ENCODE data around the gene ADAM11. TPM values are rescaled to one million over a fixed set of nuclear protein-coding genes. Genes with fewer than 3 reads are reported as not detected.

Gene ADAM11
- total and polyA plus RNA-seq, 9 of the 15 experiments (the other 6 are each of a cell fraction or from before 2014, with no cell fraction given) = 0.01 to 0.31 (median 0.14) TPM; not detected in 2

DNA sequence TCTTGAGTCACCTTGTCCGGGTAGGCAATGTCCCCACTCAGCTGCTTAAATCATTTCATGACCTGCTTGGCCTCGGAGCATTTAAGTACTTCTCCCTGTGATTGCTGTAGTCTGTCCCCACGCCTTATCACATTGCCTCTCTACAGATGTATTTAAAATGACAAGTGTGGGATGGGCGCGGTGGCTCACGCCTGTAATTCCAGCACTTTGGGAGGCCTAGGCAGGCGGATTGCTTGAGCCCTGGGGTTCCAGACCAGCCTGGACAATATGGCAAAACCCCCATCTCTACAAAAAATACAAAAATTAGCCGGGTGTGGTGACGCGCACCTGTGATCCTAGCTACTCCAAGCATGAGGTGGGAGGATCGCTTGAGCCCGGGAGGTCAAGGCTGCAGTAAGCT is 72.6 kb downstream of the ADAM11 start:
- FAIRE-seq (no peak), DNase-seq (ENCODE audit: extremely low read depth in 1 of 4, low spot score in 3 of 4) (peak in 1 of 4 experiments; percentile 12), ATAC-seq (no peak; the same call in 2 of the 3 replicates)
- H3K9ac ChIP-seq (ENCODE audit: insufficient read depth in 1 of 2, low read depth in 2 of 2, low read length in 2 of 2) = no peak overlapping the region
- H2AFZ ChIP-seq (ENCODE audit: low read depth, low read length) = no peak overlapping the region
- TF ChIP-seq KDM1A (IDR thresholded peaks at IDR 0.05) (peak; percentile 49; a peak in 3 of 4 replicates), KHSRP (IDR thresholded peaks at IDR 0.05) (no peak)
- H3K79me2 ChIP-seq (ENCODE audit: control insufficient read depth, insufficient read depth, low read length) = no peaks in the 10 kb centered on the region
- H3K27ac ChIP-seq (ENCODE audit: extremely low read depth, low read depth, low read length) = no peak overlapping the region
- CTCF ChIA-PET (ENCODE audit: low intra/inter-chr PET ratio) = interaction anchor here (0.9 kb wide), 1 partner anchor 53 kb away, joined by 4 read pairs; no protein-coding TSS in a partner anchor
- H3K4me3 ChIP-seq = no peak overlapping the region
- intact Hi-C loops (cut with micrococcal nuclease) (no loop called here), in situ Hi-C loops (cut with MboI) (no loop called here)
- peaks cover 23 to 55% of the 10 kb centered on the region in 2 experiments for H3K27me3 ChIP-seq (ENCODE audit: control insufficient read depth in 2 of 2, insufficient read depth in 2 of 2, low read length in 2 of 2)
- no peaks in the 10 kb centered on the region for H3K36me3 ChIP-seq (ENCODE audit: control insufficient read depth, insufficient read depth, low read length)
- POLR2A ChIA-PET = interaction anchor here (1.2 kb wide), 1 partner anchor 52 kb away, joined by 3 read pairs; no protein-coding TSS in a partner anchor
- H3K4me2 ChIP-seq (ENCODE audit: insufficient read depth, low read length) = no peak overlapping the region
- BruUV-seq (replicated peaks) = no TSS peak
- 11% methylated on average over 12 of the region's 12 CpGs for WGBS (ENCODE audit: insufficient coverage, low coverage, missing lambda C conversion rate)
- no peaks in the 10 kb centered on the region for H3K9me3 ChIP-seq (replicated peaks; ENCODE audit: control insufficient read depth, insufficient read depth, low read depth, low read length)
- 0 out of 2 replicates have a peak, but pooled peaks cover 4% of the 10 kb centered on the region for H4K20me1 ChIP-seq (replicated peaks; ENCODE audit: control insufficient read depth, insufficient read depth, low read length)
- H3K9me1 ChIP-seq (ENCODE audit: control insufficient read depth, insufficient read depth, low read length) = no peaks in the 10 kb centered on the region
- peaks cover 0 to 15% of the 10 kb centered on the region in 2 experiments; a peak in 4 of 5 replicates for H3K4me1 ChIP-seq (replicated peaks in 1 of 2; ENCODE audit: control insufficient read depth in 2 of 2, insufficient read depth in 2 of 2, low read length in 2 of 2)

Small RNA genes within 50 kb of the gene (small RNA-seq; reads per million reads assigned to genes)
- gene RN7SL819P = not detected

Other genes with a start within 250 kb of the ADAM11 start
Only the 7 nearest of the 10 such genes appear.
- 0.05 TPM in 1 of 2 replicates, not detected in the other for gene MEIOC, start 102.5 kb upstream of the ADAM11 start, total RNA-seq (2014; rRNA removed)
- not detected in 2 replicates for gene MEIOC, start 102.5 kb upstream of the ADAM11 start, total RNA-seq (2014; rRNA removed; fragmentation: Illumina TruSeq; extraction: Trizol)
- gene MEIOC, start 102.5 kb upstream of the ADAM11 start, total RNA-seq (2015; rRNA removed; fragmentation: Illumina TruSeq; extraction: Trizol) = not detected in 2 replicates
- not detected in 2 replicates for gene MEIOC, start 102.5 kb upstream of the ADAM11 start, total RNA-seq (2021)
- gene MEIOC, start 102.5 kb upstream of the ADAM11 start, polyA plus RNA-seq (2011; rRNA removed) = not detected in 2 replicates
- 0.04 TPM in 1 of 2 replicates, not detected in the other for gene MEIOC, start 102.5 kb upstream of the ADAM11 start, polyA plus RNA-seq (2014; fragmentation: Illumina TruSeq; extraction: Trizol)
- under 1 TPM; 0.07 to 0.23 TPM for gene MEIOC, start 102.5 kb upstream of the ADAM11 start, polyA plus RNA-seq (2014; fragmentation: Nextera tagmentation; extraction: Ambion mirVana)
- not detected in 2 replicates for gene MEIOC, start 102.5 kb upstream of the ADAM11 start, polyA plus RNA-seq (2014; rRNA removed)
- gene CCDC43, start 69.2 kb upstream of the ADAM11 start, total RNA-seq (2014; rRNA removed) = 25.0 and 29.2 TPM in 2 replicates
- gene CCDC43, start 69.2 kb upstream of the ADAM11 start, total RNA-seq (2014; rRNA removed; fragmentation: Illumina TruSeq; extraction: Trizol) = 40.7 and 46.9 TPM in 2 replicates
- gene CCDC43, start 69.2 kb upstream of the ADAM11 start, total RNA-seq (2015; rRNA removed; fragmentation: Illumina TruSeq; extraction: Trizol) = 39.2 and 42.3 TPM in 2 replicates
- 22.9 and 23.6 TPM in 2 replicates for gene CCDC43, start 69.2 kb upstream of the ADAM11 start, total RNA-seq (2021)
- gene CCDC43, start 69.2 kb upstream of the ADAM11 start, polyA plus RNA-seq (2011; rRNA removed) = 11.8 and 16.8 TPM in 2 replicates
- gene CCDC43, start 69.2 kb upstream of the ADAM11 start, polyA plus RNA-seq (2014; fragmentation: Illumina TruSeq; extraction: Trizol) = 29.1 and 35.1 TPM in 2 replicates
- 10 to 100 TPM; 11.7 to 13.7 TPM for gene CCDC43, start 69.2 kb upstream of the ADAM11 start, polyA plus RNA-seq (2014; fragmentation: Nextera tagmentation; extraction: Ambion mirVana)
- gene CCDC43, start 69.2 kb upstream of the ADAM11 start, polyA plus RNA-seq (2014; rRNA removed) = 21.8 and 25.9 TPM in 2 replicates
- 13.0 and 13.7 TPM in 2 replicates for gene DBF4B, start 50.3 kb upstream of the ADAM11 start, total RNA-seq (2014; rRNA removed)
- gene DBF4B, start 50.3 kb upstream of the ADAM11 start, total RNA-seq (2014; rRNA removed; fragmentation: Illumina TruSeq; extraction: Trizol) = 12.3 and 12.5 TPM in 2 replicates
- gene DBF4B, start 50.3 kb upstream of the ADAM11 start, total RNA-seq (2015; rRNA removed; fragmentation: Illumina TruSeq; extraction: Trizol) = 11.8 and 14.6 TPM in 2 replicates
- gene DBF4B, start 50.3 kb upstream of the ADAM11 start, total RNA-seq (2021) = 24.0 and 26.9 TPM in 2 replicates
- gene DBF4B, start 50.3 kb upstream of the ADAM11 start, polyA plus RNA-seq (2011; rRNA removed) = 21.8 and 26.8 TPM in 2 replicates
- gene DBF4B, start 50.3 kb upstream of the ADAM11 start, polyA plus RNA-seq (2014; fragmentation: Illumina TruSeq; extraction: Trizol) = 26.6 and 27.4 TPM in 2 replicates
- gene DBF4B, start 50.3 kb upstream of the ADAM11 start, polyA plus RNA-seq (2014; fragmentation: Nextera tagmentation; extraction: Ambion mirVana) = 1 to 10 TPM; 2.5 to 2.9 TPM
- 20.4 and 21.7 TPM in 2 replicates for gene DBF4B, start 50.3 kb upstream of the ADAM11 start, polyA plus RNA-seq (2014; rRNA removed)
- gene GJC1, start 71.3 kb downstream of the ADAM11 start, total RNA-seq (2014; rRNA removed) = 0.05 and 0.61 TPM in 2 replicates
- 0.15 and 0.19 TPM in 2 replicates for gene GJC1, start 71.3 kb downstream of the ADAM11 start, total RNA-seq (2014; rRNA removed; fragmentation: Illumina TruSeq; extraction: Trizol)
- 0.04 TPM in 2 replicates for gene GJC1, start 71.3 kb downstream of the ADAM11 start, total RNA-seq (2015; rRNA removed; fragmentation: Illumina TruSeq; extraction: Trizol)
- gene GJC1, start 71.3 kb downstream of the ADAM11 start, total RNA-seq (2021) = 0.33 and 0.58 TPM in 2 replicates
- gene GJC1, start 71.3 kb downstream of the ADAM11 start, polyA plus RNA-seq (2011; rRNA removed) = 0.66 and 1.4 TPM in 2 replicates
- gene GJC1, start 71.3 kb downstream of the ADAM11 start, polyA plus RNA-seq (2014; fragmentation: Illumina TruSeq; extraction: Trizol) = 0.18 and 0.28 TPM in 2 replicates
- gene GJC1, start 71.3 kb downstream of the ADAM11 start, polyA plus RNA-seq (2014; fragmentation: Nextera tagmentation; extraction: Ambion mirVana) = under 1 TPM in 1 of 2 experiments, not detected in 1; 0.17 TPM
- gene GJC1, start 71.3 kb downstream of the ADAM11 start, polyA plus RNA-seq (2014; rRNA removed) = 0.04 and 0.20 TPM in 2 replicates
- gene HIGD1B, start 88.9 kb downstream of the ADAM11 start, total RNA-seq (2014; rRNA removed) = not detected in 2 replicates
- not detected in 2 replicates for gene HIGD1B, start 88.9 kb downstream of the ADAM11 start, total RNA-seq (2014; rRNA removed; fragmentation: Illumina TruSeq; extraction: Trizol)
- not detected in 2 replicates for gene HIGD1B, start 88.9 kb downstream of the ADAM11 start, total RNA-seq (2015; rRNA removed; fragmentation: Illumina TruSeq; extraction: Trizol)
- gene HIGD1B, start 88.9 kb downstream of the ADAM11 start, total RNA-seq (2021) = not detected in 2 replicates
- gene HIGD1B, start 88.9 kb downstream of the ADAM11 start, polyA plus RNA-seq (2011; rRNA removed) = not detected in 2 replicates
- gene HIGD1B, start 88.9 kb downstream of the ADAM11 start, polyA plus RNA-seq (2014; fragmentation: Illumina TruSeq; extraction: Trizol) = not detected in 2 replicates
- gene HIGD1B, start 88.9 kb downstream of the ADAM11 start, polyA plus RNA-seq (2014; fragmentation: Nextera tagmentation; extraction: Ambion mirVana) = not detected
- gene HIGD1B, start 88.9 kb downstream of the ADAM11 start, polyA plus RNA-seq (2014; rRNA removed) = not detected in 2 replicates
- gene EFTUD2, start 140.5 kb downstream of the ADAM11 start, total RNA-seq (2014; rRNA removed) = 191 and 208 TPM in 2 replicates
- gene EFTUD2, start 140.5 kb downstream of the ADAM11 start, total RNA-seq (2014; rRNA removed; fragmentation: Illumina TruSeq; extraction: Trizol) = 233 and 253 TPM in 2 replicates
- 205 and 218 TPM in 2 replicates for gene EFTUD2, start 140.5 kb downstream of the ADAM11 start, total RNA-seq (2015; rRNA removed; fragmentation: Illumina TruSeq; extraction: Trizol)
- 234 and 245 TPM in 2 replicates for gene EFTUD2, start 140.5 kb downstream of the ADAM11 start, total RNA-seq (2021)
- 287 and 362 TPM in 2 replicates for gene EFTUD2, start 140.5 kb downstream of the ADAM11 start, polyA plus RNA-seq (2011; rRNA removed)
- gene EFTUD2, start 140.5 kb downstream of the ADAM11 start, polyA plus RNA-seq (2014; fragmentation: Illumina TruSeq; extraction: Trizol) = 222 and 225 TPM in 2 replicates
- 100 to 1,000 TPM in 1 of 2 experiments, 10 to 100 TPM in 1; 65.8 to 116 TPM for gene EFTUD2, start 140.5 kb downstream of the ADAM11 start, polyA plus RNA-seq (2014; fragmentation: Nextera tagmentation; extraction: Ambion mirVana)
- gene EFTUD2, start 140.5 kb downstream of the ADAM11 start, polyA plus RNA-seq (2014; rRNA removed) = 125 and 138 TPM in 2 replicates
- 0.36 and 2.1 TPM in 2 replicates for gene GFAP, start 156.5 kb downstream of the ADAM11 start, total RNA-seq (2014; rRNA removed)
- 0.26 and 0.65 TPM in 2 replicates for gene GFAP, start 156.5 kb downstream of the ADAM11 start, total RNA-seq (2014; rRNA removed; fragmentation: Illumina TruSeq; extraction: Trizol)
- gene GFAP, start 156.5 kb downstream of the ADAM11 start, total RNA-seq (2015; rRNA removed; fragmentation: Illumina TruSeq; extraction: Trizol) = 0.07 and 0.45 TPM in 2 replicates
- gene GFAP, start 156.5 kb downstream of the ADAM11 start, total RNA-seq (2021) = 0.25 and 1.4 TPM in 2 replicates
- gene GFAP, start 156.5 kb downstream of the ADAM11 start, polyA plus RNA-seq (2011; rRNA removed) = 0.54 and 0.61 TPM in 2 replicates
- gene GFAP, start 156.5 kb downstream of the ADAM11 start, polyA plus RNA-seq (2014; fragmentation: Illumina TruSeq; extraction: Trizol) = 0.58 and 0.96 TPM in 2 replicates
- gene GFAP, start 156.5 kb downstream of the ADAM11 start, polyA plus RNA-seq (2014; fragmentation: Nextera tagmentation; extraction: Ambion mirVana) = under 1 TPM in 1 of 2 experiments, not detected in 1; 0.11 TPM
- gene GFAP, start 156.5 kb downstream of the ADAM11 start, polyA plus RNA-seq (2014; rRNA removed) = 0.35 and 0.90 TPM in 2 replicates